HCT116 (cell line): Measurements from ENCODE around the gene CASZ1. TPM values are rescaled to one million over a fixed set of nuclear protein-coding genes. Genes with fewer than 3 reads are reported as not detected.

ENCODE experiments used
- ATAC-seq: fragments of 200-7000 bp; cut with Tn5 transposase; 2 replicates; pipeline ENCODE4 v1.9.1; 2020; ENCODE audit warnings: mild to moderate bottlenecking, moderate library complexity
- BruUV-seq: library from RNA; stranded (reverse); fragments of 400-500 nt; replicated peaks from 2 replicates; lab custom pipeline; 2021; lab: Mats Ljungman, UMichigan
- CTCF ChIA-PET: fragments of 300-600 bp; sonication (Branson Sonifier 250); formaldehyde crosslinking; loops from one replicate; lab custom pipeline; 2021; ENCODE audit warnings: antibody characterized with exemption; lab: Charles Lee
- POLR2A ChIA-PET: fragments of 300-600, 350-600 bp; sonication (Branson Sonifier 250); formaldehyde crosslinking; loops from one replicate; lab custom pipeline; 2021; ENCODE audit warnings: antibody characterized with exemption; lab: Charles Lee
- RAD21 ChIA-PET, 2 experiments: fragments of 300-600 bp; sonication (Branson Sonifier 250); formaldehyde crosslinking; loops; one replicate each; lab custom pipeline; 2023; ENCODE audit warnings: low total read pairs in 2 of 2; ENCODE audit not compliant: uncharacterized antibody in 2 of 2, unreplicated experiment in 2 of 2, low non-redundant PET in 1 of 2; lab: Charles Lee
- DNase-seq: peaks from one replicate; pipeline ENCODE4 v3.0.0-alpha.2; 2010; ENCODE audit warnings: low read depth, low spot score
- H2AFZ ChIP-seq: fragments of 200-600 bp; shearing (Covaris generic), sonication (generic); 2 replicates; pipeline ENCODE4 v1.6.1; 2017; ENCODE audit warnings: low read depth, mixed run types, mixed read lengths, antibody characterized with exemption, low read length; ENCODE audit not compliant: poor library complexity, severe bottlenecking
- H3K27ac ChIP-seq: 2 replicates; pipeline ENCODE4 v1.5.1; 2012; ENCODE audit warnings: low read depth, low read length
- H3K27me3 ChIP-seq: fragments of 200-600 bp; sonication (generic); 2 replicates; pipeline ENCODE4 v1.6.1; 2016; ENCODE audit warnings: mixed run types, low read length, mixed read lengths; ENCODE audit not compliant: insufficient read depth
- H3K36me3 ChIP-seq, 2 experiments: fragments of 200-500 bp in 1 of 2; fragments of 200-600 bp in 1 of 2; sonication (Bioruptor generic) in 1 of 2; sonication (generic) in 1 of 2; 2 replicates each; pipeline versions ENCODE4 v1.5.1 to v1.6.1; 2014 to 2016; ENCODE audit warnings: low read length in 2 of 2, inconsistent platforms in 1 of 2, mixed read lengths in 1 of 2, mixed run types in 1 of 2; ENCODE audit not compliant: insufficient read depth in 2 of 2, control insufficient read depth in 1 of 2
- H3K4me1 ChIP-seq, 2 experiments: fragments of 200-600 bp in 1 of 2; sonication (generic) in 1 of 2; 2 replicates each; pipeline versions ENCODE4 v1.5.1 to v1.6.1; 2012 to 2017; ENCODE audit warnings: low read length in 2 of 2, inconsistent platforms in 1 of 2, mild to moderate bottlenecking in 1 of 2, mixed read lengths in 1 of 2, mixed run types in 1 of 2, moderate library complexity in 1 of 2; ENCODE audit not compliant: insufficient read depth in 2 of 2, control insufficient read depth in 1 of 2
- H3K4me2 ChIP-seq: fragments of 200-600 bp; sonication (generic); 2 replicates; pipeline ENCODE4 v1.6.1; 2017; ENCODE audit warnings: mixed run types, low read length, mixed read lengths
- H3K4me3 ChIP-seq, 2 experiments: fragments of 200-600 bp in 1 of 2; sonication (generic) in 1 of 2; replicated peaks in 1 of 2; 2 replicates each; pipeline ENCODE4 v1.5.1; 2011 to 2016; ENCODE audit warnings: low read length in 2 of 2, control low read depth in 1 of 2, low read depth in 1 of 2, mild to moderate bottlenecking in 1 of 2, mixed read lengths in 1 of 2, mixed run types in 1 of 2
- H3K79me2 ChIP-seq: fragments of 200-600 bp; sonication (generic); 2 replicates; pipeline ENCODE4 v1.6.1; 2017; ENCODE audit warnings: mild to moderate bottlenecking, mixed run types, low read length, moderate library complexity, mixed read lengths; ENCODE audit not compliant: insufficient read depth
- H3K9ac ChIP-seq: fragments of 200-600 bp; sonication (generic); 2 replicates; pipeline ENCODE4 v1.6.1; 2016; ENCODE audit warnings: low read length, mixed read lengths
- H3K9me2 ChIP-seq: fragments of 200-600 bp; sonication (generic), shearing (Covaris generic); 2 replicates; pipeline ENCODE4 v1.6.1; 2017; ENCODE audit warnings: mixed run types, mild to moderate bottlenecking, moderate library complexity; ENCODE audit not compliant: insufficient read depth
- H3K9me3 ChIP-seq, 2 experiments: fragments of 200-500 bp in 1 of 2; fragments of 200-600 bp in 1 of 2; sonication (Bioruptor generic) in 1 of 2; sonication (generic) in 1 of 2; 2 replicates each; pipeline ENCODE4 v1.6.1; 2014 to 2017; ENCODE audit warnings: low read length in 2 of 2, mixed read lengths in 2 of 2, inconsistent platforms in 1 of 2, low read depth in 1 of 2, mild to moderate bottlenecking in 1 of 2, mixed run types in 1 of 2, moderate library complexity in 1 of 2; ENCODE audit not compliant: control insufficient read depth in 1 of 2, insufficient read depth in 1 of 2
- H4K20me1 ChIP-seq: fragments of 200-600 bp; sonication (generic), shearing (Covaris generic); 2 replicates; pipeline ENCODE4 v1.6.1; 2017; ENCODE audit warnings: mixed run types, mild to moderate bottlenecking, moderate library complexity; ENCODE audit not compliant: insufficient read depth
- CBX3 ChIP-seq: IDR thresholded peaks from 2 replicates; pipeline ENCODE4 v1.6.1; 2012; ENCODE audit warnings: low read depth
- CEBPB ChIP-seq: IDR thresholded peaks from 2 replicates; pipeline ENCODE4 v1.6.1; 2012; ENCODE audit warnings: low read depth
- EGR1 ChIP-seq: IDR thresholded peaks from 2 replicates; pipeline ENCODE4 v1.6.1; 2012; ENCODE audit warnings: low read depth
- ELF1 ChIP-seq: IDR thresholded peaks from 2 replicates; pipeline ENCODE4 v1.6.1; 2012; ENCODE audit warnings: low read depth, borderline replicate concordance
- FOSL1 ChIP-seq: IDR thresholded peaks from 2 replicates; pipeline ENCODE4 v1.6.1; 2012; ENCODE audit warnings: low read depth
- POLR2AphosphoS5 ChIP-seq: IDR thresholded peaks from 2 replicates; pipeline ENCODE4 v1.6.1; 2011; ENCODE audit warnings: mild to moderate bottlenecking, low read depth, low read length, moderate library complexity
- RAD21 ChIP-seq: IDR thresholded peaks from 2 replicates; pipeline ENCODE4 v1.6.1; 2012; ENCODE audit warnings: low read depth, mild to moderate bottlenecking
- SIN3A ChIP-seq: IDR thresholded peaks from 2 replicates; pipeline ENCODE4 v1.6.1; 2012; ENCODE audit warnings: low read depth
- YY1 ChIP-seq: IDR thresholded peaks from 2 replicates; pipeline ENCODE4 v1.6.1; 2011; ENCODE audit warnings: low read length, low read depth, moderate library complexity, mild to moderate bottlenecking; ENCODE audit not compliant: insufficient replicate concordance; ENCODE audit errors: extremely low read depth
- intact Hi-C: fragments of 100-400 bp; cut with micrococcal nuclease; formaldehyde crosslinking; loops from 2 replicates; pipeline ENCODE4 v1.10.0; 2022
- total RNA-seq: library from RNA; stranded (reverse); gene quantifications from one replicate; pipeline ENCODE4 v1.2.1, GENCODE V29; 2021; ENCODE audit not compliant: unreplicated experiment
- TF ChIP-seq, protein P1 (sequence below): IDR thresholded peaks from 2 replicates; pipeline ENCODE4 v1.6.1; 2011; ENCODE audit warnings: mild to moderate bottlenecking, low read length, moderate library complexity; ENCODE audit not compliant: insufficient replicate concordance; ENCODE audit errors: extremely low read depth
- TF ChIP-seq, protein P2 (sequence below): IDR thresholded peaks from 2 replicates; pipeline ENCODE4 v1.6.1; 2012
- TF ChIP-seq, protein P3 (sequence below): IDR thresholded peaks from 2 replicates; pipeline ENCODE4 v1.6.1; 2012; ENCODE audit warnings: low read depth

Gene CASZ1
- total RNA-seq, 1 experiment from 2014 or later, result 7.7 TPM

DNA sequence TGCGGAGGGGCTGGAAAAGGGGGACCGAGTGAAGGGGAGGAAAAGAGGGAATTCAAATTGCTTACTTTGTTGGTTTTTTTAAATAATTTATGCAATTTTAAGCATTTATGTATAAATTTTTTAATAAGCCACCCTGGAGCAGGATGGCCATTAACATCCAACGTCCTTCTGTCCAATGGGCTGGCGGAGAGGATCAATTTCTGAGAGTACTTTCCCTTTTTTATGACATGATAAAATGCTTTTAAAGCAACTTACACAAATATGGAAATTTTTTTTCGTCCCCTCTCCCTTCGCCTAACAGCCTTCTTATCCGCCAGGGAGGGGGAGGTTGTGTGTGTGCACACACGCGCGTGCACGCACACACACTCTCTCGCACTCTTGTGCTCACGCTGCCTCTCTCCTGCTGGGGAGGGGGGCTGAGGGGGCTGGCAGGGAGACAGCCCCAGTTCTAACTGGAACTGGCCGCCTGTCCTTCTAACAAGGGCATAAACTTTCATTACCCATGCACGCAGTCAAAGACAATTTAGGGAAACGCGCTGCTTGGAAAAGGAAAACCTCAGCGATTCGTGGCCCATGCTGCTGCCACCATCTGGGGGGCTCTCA is 123.2 kb downstream of the CASZ1 start:
- ChIA-PET CTCF (no interaction called here), POLR2A (no interaction called here), RAD21 (no interaction called here)
- TF ChIP-seq YY1 (no peak), RAD21 (no peak), CEBPB (no peak), SIN3A (no peak), POLR2AphosphoS5 (no peak), CBX3 (no peak), ELF1 (no peak), FOSL1 (no peak), EGR1 (no peak)
- TF ChIP-seq, protein P1, sequence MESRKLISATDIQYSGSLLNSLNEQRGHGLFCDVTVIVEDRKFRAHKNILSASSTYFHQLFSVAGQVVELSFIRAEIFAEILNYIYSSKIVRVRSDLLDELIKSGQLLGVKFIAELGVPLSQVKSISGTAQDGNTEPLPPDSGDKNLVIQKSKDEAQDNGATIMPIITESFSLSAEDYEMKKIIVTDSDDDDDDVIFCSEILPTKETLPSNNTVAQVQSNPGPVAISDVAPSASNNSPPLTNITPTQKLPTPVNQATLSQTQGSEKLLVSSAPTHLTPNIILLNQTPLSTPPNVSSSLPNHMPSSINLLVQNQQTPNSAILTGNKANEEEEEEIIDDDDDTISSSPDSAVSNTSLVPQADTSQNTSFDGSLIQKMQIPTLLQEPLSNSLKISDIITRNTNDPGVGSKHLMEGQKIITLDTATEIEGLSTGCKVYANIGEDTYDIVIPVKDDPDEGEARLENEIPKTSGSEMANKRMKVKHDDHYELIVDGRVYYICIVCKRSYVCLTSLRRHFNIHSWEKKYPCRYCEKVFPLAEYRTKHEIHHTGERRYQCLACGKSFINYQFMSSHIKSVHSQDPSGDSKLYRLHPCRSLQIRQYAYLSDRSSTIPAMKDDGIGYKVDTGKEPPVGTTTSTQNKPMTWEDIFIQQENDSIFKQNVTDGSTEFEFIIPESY, result no peak
- TF ChIP-seq, protein P2, sequence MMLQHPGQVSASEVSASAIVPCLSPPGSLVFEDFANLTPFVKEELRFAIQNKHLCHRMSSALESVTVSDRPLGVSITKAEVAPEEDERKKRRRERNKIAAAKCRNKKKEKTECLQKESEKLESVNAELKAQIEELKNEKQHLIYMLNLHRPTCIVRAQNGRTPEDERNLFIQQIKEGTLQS, result no peak
- TF ChIP-seq, protein P3, sequence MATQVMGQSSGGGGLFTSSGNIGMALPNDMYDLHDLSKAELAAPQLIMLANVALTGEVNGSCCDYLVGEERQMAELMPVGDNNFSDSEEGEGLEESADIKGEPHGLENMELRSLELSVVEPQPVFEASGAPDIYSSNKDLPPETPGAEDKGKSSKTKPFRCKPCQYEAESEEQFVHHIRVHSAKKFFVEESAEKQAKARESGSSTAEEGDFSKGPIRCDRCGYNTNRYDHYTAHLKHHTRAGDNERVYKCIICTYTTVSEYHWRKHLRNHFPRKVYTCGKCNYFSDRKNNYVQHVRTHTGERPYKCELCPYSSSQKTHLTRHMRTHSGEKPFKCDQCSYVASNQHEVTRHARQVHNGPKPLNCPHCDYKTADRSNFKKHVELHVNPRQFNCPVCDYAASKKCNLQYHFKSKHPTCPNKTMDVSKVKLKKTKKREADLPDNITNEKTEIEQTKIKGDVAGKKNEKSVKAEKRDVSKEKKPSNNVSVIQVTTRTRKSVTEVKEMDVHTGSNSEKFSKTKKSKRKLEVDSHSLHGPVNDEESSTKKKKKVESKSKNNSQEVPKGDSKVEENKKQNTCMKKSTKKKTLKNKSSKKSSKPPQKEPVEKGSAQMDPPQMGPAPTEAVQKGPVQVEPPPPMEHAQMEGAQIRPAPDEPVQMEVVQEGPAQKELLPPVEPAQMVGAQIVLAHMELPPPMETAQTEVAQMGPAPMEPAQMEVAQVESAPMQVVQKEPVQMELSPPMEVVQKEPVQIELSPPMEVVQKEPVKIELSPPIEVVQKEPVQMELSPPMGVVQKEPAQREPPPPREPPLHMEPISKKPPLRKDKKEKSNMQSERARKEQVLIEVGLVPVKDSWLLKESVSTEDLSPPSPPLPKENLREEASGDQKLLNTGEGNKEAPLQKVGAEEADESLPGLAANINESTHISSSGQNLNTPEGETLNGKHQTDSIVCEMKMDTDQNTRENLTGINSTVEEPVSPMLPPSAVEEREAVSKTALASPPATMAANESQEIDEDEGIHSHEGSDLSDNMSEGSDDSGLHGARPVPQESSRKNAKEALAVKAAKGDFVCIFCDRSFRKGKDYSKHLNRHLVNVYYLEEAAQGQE, result no peak
- intact Hi-C loops, result loop anchor here (5.0 kb wide), 1 partner anchor 194 kb away; no protein-coding TSS in a partner anchor
- Histone ChIP-seq H2AFZ (no peak overlapping the region), H3K36me3 (no peaks in the 10 kb centered on the region), H3K9me2 (no peaks in the 10 kb centered on the region), H3K4me1 (no peaks in the 10 kb centered on the region), H3K4me3 (no peak overlapping the region), H3K9ac (no peak overlapping the region), H3K9me3 (no peaks in the 10 kb centered on the region), H4K20me1 (no peaks in the 10 kb centered on the region), H3K27ac (no peak overlapping the region), H3K4me2 (no peak overlapping the region), H3K27me3 (no peaks in the 10 kb centered on the region), H3K79me2 (no peaks in the 10 kb centered on the region)
- no TSS peak for BruUV-seq
- no peak for ATAC-seq
- no peak for DNase-seq
